DMS 273 (cell line): ENCODE results near the gene CLEC4C.

ENCODE experiments used
- DNase-seq: peaks from one replicate; lab custom pipeline; 2025; ENCODE audit not compliant: unreplicated experiment; lab: John Stamatoyannopoulos, UW

CLEC4C gene

DNA sequence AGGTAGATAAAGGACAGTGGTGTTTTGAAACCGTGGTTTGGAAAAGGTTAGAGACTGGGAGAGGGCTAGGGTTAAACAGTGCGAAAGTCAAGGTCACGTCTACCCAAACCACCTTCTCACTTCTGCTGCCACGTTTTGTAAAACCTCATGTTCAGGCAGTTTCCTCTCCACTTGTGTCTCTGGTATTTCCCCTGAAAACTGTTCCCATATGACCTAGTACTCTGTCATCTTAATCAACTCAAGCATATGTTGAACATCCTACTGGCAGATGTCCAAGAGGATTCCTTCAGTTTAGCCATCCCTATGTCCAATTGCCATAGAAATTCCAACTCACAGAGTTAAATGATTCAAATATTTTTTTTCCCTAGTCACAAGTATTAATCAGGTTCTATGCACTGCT, 17.4 kb downstream of the CLEC4C start:
- DNase-seq, result no peak

DNA sequence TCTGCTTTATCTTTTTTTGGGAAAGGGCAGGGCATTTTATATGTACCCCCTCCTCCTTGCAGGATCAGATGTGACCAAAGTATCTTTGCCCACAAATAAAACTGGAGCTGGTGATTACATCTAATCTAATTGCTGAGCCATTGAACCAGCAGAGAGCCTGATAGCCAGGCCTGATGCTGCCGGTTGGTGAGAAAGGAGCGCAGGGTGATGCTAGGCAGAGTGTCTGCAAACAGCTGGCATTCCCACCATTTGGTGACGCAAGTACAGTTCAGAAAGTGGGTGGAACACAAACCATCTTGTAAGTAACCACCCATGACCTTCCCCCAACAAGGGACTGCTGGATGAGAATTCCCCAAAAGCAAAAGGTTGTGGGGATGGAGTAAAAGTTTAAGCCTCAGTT, 23.2 kb downstream of the CLEC4C start:
- no peak for DNase-seq

DNA sequence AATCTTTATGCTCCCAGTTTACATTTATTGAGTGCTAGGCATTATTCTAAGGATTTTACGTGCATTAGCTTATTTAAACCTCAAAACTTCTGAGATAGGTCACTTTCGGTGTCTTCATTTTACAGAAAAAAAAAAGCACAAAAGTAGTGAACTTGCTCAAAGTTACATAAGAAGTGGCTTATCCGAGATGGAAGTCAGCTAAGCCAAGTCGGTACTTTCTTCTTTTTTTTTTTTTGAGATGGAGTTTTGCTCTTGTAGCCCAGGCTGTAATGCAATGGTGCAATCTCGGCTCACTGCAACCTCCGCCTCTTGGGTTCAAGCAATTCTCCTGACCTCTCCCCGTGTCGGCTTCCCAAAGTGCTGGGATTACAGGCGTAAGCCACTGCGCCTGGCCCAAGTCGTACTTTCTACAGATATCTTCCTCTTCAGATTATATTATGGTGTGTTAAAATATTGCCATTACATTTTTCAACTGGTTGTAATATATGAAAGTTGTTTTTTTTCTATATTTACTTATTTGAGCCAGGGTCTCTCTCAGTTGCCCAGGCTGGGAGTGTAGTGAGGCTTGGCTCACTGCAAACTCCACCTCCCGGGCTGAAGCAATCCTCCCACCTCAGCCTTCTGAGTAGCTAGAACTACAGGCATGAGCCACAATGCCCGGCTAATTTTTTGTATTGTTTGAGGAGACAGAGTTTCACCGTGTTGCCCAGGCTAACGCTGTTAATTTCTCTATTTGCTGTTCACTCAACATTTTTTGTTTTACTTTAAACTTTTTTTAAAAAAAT, 27.0 kb downstream of the CLEC4C start:
- DNase-seq, result no peak

DNA sequence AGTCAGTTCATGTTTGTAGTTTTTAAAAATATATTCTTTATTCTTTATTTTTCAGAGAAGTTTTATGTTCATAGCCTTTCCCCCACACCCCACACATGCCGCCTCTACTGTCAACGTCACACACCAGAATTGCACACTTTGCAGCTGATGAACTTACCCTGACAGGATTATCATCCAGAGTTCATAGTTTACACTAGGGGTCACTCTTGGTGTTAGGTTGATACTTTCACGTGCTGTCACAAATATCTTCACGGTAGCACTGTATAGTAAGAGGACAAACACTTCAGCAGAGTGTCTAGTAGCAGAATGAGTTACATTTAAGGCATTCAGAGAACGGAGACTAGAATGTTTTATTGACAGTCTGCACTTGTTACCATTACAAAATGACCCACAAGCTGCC, 30.8 kb downstream of the CLEC4C start:
- DNase-seq, result peak; percentile 9

DNA sequence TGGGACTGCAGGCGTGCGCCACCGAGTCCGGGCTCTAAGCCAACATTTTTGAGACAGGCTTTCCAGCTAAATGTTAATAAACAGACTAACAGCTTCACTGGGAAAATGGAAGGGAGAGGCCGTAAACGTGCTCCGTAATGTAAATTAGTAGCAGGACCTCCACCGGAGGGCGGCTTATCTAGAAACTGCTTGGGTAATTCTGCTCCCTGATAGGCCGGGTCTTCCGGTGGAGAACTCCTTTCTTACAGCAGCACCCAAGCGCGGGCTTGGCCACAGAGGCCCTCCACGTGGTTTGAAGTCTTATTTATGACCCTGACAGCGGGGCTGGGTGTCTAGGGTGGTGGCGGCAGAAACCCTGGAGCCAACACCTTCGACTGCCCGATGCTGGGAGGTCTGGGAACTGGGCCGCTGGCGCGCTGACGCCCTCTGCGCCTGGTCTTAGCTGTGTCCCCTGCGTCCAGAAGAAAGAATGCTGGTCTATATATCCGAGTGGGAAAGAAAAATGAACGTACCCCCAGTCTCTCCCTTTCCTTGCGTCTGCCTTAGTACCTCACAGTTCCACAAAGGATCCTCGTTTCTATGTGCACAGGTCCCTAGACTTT, 34.2 kb downstream of the CLEC4C start:
- no peak for DNase-seq

DNA sequence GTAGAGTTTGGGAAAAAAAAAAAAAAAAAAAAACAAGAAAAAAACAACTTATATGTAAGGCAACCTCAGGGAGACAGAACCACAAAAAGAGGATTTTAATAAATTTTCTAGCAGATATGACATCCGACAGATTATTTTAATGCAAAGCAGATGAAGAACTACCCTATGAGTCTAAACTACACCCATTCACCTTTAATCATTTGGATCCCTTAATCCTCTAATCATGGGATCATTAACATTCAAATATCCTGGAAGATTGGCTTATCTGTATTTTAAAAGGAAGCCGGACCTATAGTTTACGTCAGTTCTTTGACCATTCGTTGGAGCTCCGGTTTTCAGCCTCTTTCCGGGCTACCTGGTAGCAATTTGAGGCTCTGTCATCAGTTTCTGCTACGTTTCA, 36.0 kb downstream of the CLEC4C start, which contains the start of gene DPPA3:
Gene DPPA3 (plus strand): TSS at position 301 of the 400 bp plus-strand sequence. CDS start 138 bp downstream, outside the sequence.
- DNase-seq, result no peak

DNA sequence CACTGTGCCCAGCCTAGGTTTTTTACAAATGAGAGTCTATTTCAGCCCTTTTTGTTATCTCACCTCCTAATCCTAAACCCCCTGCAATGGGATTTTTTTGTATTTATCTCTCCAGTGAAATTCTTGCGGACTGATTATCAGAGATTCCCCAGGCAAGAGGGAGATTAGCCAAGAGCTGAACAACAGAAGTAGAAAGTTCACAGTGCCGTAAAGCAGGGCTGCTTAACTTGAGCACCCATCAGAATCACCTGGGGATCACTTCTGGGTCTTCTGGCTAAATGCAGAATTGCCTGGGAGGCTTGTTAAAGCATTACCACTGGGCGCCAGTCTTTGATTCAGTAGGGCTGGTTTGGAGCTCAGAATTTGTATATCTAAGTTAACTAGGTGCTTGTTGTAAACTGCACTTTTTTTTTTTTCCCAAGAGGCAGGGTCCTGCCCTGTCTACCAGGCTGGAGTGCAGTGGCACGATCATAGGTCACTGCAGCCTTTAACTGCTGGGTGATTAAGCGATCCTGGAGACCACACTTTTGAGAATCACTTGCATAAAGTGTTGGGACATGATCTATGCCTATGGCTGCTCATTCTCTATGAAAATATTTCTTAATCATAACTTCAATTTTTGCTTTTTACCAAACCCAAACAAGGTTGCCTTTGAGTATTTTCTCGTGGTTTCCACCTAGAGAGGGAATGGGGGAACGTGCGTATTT, 37.1 kb downstream of the CLEC4C start:
- DNase-seq, result no peak

DNA sequence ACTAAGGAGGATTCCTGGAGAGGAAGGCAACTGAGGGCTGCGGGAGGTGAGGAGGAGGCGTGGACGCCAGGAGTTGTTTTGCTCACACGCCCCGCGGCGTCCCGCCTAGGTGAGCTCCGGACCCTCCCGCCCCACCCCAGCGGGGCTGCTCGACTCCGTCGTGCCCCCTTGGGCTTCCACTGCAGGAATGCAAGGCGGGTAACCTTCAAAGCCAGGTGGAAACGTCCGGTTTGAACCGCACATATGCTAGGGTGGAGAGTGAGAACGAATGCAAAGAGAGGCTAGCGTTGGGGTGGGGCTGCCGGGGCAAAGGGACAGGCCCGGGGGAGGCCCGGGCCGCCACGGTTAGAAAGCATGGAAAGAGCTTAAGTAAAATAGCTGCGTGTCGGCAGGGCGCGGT, 41.3 kb downstream of the CLEC4C start:
- no peak for DNase-seq

DNA sequence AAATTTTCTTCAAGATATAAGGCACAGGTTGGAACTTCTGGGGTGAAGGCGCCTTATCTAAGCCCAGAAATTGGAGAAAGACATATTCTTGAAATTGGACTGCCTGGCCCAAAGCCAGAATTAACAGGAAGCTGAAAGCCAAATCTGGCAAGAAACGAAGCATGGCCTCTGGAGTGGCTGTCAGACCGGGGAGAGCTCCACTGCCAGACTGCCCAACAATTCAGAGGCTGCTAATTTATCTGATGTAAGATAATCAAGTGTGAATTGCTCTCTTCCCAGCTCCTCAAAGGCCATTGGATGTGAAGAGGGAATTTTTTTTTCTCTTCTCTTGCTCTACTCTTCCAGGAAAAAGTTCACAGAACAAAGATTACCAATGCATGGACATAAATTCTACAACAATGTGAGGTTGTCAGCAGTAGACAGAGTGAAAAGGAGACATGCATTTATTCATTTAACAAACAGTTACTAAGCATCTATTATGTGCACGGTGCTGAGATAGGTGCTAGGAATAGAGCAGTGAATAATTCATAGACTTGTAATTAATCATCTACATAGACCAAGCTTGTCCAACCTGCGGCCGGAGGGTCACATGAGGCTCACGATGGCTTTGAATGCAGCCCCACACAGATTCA, 51.5 kb downstream of the CLEC4C start, which contains the start of gene GDF3:
Gene GDF3 (minus strand): TSS at position 210 of the 632 bp plus-strand sequence. CDS start 47 bp downstream, at position 163.
- DNase-seq, result no peak

DNA sequence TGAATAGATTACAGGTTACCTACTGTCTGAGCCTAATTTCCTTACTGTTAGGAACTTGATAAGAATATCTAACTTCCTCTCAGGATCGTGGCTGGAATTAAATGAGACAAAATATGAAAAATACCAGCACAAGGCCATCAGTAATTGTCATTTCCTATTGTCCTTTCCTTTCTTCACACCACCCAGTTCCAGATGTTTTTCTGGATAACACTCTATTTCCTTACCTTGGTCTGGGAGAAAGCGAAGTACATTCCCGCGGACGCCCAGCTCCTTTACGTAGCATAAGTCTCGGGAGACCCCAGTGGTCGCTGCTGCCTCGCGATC, 52.0 kb downstream of the CLEC4C start:
- DNase-seq, result no peak

DNA sequence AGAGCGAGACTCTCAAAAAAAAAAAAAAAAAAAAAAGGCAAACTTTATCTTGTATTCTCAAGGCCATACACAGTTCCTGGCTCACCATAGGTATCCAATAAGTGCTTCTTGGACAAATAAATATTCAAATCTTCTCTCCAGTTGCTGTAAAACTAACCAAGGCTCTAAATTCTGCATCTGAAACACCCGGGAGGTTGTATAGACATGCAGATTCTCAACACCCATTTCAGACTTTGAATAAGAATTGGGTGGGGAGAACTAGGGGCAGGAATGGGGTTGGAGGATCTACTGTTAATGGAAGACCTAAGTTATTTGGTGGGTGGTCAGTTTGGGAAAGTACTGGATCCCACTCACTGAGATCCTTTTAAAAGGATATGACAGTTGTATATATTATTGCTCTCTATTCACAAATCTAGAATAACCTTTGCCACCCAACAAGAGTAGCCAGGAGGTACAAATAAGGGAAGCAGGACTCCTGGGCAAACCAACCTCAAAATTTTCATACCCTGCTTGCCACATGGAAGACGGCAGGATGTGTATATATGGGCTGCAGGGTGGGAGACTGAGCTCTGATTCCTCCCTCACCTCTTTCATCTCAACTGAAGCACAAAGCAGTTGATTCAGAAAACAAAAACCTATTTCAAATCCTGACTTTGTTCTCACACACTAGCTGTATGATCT, 52.5 kb downstream of the CLEC4C start:
- no peak for DNase-seq

DNA sequence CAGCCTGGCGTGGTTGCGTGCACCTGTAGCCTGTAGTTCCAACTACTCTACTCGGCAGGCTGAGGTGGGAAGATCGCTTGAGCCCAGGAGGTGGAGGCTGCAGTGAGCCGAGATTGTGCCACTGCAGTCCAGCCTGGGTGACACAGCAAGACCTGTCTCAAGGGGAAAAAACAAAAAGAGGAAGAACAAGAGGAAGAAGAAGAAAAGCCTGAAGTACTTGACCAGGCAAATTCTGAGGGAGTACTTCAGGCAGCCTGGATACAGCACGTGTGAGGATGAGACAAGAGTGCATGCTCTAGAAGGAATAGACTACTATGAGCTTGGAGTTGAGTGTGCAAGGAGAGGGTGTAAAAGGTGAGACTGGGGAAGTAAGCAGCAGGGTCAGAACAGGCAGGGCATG, 53.4 kb downstream of the CLEC4C start:
- DNase-seq, result no peak

DNA sequence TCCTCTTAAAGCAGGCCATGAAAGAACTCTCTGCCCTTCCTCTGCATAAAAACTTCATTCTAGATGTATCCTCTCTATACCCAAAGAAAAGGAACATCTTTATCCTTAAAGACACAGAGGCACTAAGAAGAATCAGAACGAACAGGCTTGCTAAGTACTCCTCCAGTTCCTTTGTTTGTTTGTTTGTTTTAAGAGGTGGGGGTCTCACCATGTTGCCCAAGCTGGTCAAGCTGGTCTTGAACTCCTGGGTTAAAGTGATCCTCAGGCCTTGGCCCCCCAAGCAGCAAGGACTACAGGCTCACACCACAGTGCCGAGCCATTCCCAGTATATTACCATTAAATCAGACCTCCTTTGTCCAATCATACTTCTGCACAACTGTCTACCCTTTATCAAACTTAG, 65.6 kb downstream of the CLEC4C start:
- no peak for DNase-seq
